ENCODE measurements around the gene ASPSCR1.

ASPSCR1 gene

DNA sequence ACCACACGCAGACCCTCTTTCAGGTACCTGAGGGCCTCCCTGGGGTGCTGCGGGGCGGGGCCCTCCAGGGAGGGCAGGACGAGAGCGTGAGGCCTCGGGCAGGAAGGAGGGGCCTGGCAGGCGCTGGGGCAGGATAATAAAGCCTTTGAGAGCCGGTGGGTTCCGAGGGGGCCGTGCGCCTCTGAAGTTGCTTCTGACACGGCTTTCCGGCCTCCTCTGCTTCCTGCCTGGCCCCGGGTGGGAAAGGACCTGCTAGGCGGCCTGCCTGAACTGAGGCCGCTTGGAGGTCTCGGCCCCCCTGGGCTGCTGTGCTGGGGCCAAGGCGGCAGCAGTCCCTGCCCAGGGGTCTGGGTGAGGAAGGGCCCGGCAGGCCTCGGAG lies 34.8 kb downstream of the ASPSCR1 start:
- DNase-seq: no peak

DNA sequence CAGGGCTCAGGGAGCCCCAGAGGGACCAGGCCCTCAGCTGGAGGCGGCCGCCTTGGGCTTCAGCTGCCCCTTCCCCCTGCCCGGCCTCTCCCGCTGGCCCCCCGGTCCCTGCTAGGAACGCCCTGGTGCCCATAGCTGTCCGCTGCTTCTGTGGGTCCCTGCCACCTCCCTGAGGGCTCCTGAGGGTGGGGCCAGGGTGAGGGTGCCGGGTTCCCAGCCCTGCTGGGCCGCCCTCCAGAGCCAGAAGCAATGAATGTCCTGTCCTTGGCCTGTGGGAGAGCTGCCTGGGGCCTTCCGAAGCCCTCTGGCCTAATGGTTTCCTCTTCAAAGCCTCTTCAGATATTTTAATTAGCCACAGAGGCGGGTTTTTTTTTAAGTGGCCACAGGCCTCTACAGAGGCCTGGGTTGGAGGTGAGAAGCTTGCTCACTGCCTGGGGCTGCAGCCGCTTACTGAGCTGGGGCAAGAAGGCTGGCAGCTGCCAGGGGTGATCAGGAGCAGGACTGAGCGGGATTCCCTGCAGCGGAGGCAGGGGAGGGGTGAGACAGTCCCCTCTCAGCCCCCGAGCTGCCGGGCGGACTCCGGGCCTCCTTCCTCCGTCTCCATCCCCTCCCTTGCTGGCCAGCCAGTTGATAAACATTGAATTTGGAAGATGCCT lies 35.3 kb downstream of the ASPSCR1 start:
- DNase-seq: no peak

DNA sequence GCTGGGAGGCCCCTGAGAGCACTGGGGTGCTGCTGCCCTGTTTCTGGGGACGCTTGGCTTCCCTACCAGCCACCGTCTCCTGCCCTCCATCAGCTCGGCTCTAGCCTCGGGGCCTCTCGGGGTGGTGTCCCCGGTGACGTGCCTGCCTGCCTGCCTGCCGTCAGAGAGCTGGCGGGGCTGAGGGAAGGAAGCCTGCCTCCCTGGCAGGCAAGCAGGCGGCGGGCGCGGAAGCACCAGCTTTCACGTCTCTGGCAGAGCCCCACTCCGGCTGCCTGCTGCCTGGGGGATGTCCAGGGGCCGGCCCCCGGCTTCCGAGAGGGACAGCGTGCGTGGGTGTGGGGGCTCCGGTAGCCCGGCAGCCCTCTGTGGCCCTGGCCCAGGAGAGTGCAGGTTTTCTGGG lies 35.9 kb downstream of the ASPSCR1 start:
- DNase-seq: no peak

DNA sequence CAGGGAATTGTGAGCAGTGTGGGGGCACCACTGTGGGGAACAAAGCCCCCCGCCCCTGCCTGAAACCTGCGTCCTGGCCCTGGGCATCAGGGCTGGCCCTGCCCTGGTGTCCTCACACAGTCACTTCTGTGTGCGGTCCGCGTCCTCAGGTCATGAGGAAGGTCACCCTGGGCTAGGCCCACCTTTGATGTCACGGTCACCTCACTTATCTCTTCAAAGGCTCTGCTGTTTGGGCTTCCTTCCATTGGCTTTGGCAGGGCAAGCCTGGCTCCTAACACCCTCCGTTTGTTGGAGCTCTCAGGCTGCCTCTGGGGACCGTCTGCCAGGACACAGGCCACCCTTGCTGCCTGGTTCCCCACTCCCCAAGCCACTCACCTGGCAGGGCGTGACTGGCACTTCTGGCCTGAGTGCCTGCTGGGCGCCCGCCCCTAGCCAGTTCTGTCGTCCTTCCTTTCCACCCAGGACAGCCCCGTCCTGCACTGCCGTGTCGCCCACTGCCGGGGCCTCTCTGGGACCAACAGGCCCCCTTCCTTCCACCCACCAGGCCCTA lies 36.4 kb downstream of the ASPSCR1 start:
- no peak for DNase-seq

DNA sequence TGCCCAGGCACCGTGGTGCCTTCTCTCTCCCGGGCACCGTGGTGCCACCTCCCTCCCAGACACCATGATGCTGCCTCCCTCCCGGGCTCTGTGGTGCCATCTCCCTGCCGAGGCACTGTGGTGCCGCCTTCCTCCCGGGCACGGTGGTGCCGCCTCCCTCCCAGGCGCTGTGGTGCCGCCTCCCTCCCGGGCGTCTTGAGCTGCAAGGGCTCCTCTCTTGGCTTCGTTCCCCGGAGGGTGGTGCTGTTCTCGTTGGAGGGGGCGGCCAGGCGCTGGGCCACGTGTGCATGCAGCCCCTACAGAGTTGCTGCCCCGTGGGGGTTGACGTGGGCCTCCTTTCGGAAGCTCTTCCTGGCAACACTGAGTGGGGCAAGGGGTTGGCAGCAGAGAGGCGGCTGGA lies 37.0 kb downstream of the ASPSCR1 start:
- no peak for DNase-seq

DNA sequence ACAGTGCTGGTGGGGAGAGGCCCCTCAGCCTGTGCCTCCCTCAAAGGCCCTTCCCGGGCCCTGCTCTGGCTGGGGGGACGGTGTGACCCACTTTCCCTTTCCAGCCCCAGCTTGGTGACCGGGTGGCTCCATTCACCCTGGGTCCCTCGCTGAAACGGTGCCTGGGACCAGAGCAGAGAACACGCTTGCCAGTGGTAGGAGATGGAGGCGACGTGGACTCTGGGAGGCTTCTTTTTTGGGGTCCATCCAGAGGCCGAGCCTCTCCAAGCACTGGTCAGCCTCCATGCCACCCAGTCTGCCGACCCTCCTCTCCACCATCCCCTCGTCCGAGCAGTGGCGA lies 37.5 kb downstream of the ASPSCR1 start:
- no peak for DNase-seq

DNA sequence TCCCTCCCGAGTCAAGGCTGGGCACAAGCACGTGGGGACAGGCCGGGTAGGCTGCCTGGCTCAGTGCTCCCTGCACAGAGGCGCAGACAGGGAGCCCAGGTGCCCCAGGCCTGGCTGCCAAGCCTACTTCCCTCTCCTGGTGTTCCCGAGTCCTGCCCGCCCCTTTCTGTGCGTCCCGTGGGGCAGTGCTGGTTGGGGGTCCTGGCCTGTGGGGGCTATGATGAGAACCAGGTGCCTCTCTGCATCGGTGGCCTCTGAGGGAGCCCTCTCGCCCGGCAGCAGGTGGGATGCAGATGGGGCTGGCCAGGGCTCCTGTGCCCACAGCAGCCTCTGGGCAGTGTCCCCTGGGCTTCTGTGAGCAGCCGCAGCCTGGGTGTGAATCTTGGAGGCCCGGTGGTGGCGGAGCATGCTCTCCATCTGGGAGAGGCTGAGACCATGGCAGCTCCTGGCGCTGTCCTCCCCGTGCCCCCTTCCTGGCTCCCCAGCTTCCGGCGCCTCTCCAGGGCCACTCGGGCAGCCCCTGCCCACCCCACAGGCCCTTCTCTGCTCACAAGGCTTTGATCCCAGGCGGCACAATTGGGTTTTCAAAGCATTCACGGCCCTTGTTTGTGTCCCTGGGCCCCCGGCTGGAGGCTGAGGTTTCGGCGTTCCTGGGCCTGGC lies 38.0 kb downstream of the ASPSCR1 start:
- DNase-seq: no peak

DNA sequence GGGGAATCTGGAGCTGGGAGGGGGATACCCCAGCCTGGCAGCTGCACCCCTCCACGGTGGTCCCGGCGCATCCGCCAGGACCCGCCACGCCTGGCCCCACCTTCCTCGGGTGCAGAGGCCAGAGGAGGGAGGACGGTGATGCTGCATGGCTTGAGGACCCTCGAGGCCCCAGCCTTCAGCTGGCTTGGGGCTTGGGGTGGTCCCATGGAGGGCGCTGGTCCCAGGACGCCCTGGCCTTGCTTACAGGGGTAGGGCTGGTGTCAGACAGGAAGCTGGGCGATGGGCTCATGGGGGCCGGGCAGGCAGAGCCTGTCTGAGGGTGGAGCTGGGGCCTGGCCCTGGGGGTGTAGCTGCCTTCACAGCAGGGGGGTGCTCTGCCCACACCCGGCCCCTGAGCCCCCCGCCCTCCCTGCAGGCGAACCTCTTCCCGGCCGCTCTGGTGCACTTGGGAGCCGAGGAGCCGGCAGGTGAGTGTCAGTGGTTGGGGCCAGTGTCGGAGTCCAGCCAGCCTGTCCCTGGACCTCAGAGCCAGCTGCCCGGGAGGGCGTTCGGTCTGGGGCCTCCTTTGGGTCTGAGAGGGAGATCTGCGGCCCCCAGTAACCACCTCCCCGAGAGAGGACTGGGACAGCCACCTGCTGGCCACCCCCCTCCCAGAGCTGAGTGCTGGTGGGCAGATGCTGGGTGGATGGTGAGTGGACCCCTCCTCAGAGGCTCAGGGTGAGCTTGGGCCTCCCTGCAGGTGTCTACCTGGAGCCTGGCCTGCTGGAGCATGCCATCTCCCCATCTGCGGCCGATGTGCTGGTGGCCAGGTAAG lies 38.8 kb downstream of the ASPSCR1 start:
- DNase-seq: no peak

DNA sequence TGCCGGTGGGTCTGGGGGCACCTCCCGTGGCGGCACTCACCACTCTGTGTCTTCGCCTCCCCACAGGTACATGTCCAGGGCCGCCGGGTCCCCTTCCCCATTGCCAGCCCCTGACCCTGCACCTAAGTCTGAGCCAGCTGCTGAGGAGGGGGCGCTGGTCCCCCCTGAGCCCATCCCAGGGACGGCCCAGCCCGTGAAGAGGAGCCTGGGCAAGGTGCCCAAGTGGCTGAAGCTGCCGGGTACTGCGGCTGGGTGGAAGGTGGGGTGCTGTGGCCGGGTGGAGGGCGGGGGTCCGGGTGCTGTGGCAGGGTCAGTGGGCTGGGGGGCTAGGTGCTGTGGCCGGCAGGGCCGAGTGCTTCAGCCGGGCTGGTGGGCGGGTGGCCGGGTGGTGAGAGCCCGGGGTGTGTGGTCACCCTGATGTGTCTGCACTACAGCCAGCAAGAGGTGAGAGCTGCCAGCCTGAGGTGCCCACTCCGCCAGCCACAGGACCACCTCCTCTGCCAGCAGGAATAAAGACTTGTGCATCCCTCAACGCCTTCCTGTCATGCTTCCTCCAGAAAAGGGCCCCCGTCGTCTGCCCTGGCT lies 39.5 kb downstream of the ASPSCR1 start:
- DNase-seq: no peak

DNA sequence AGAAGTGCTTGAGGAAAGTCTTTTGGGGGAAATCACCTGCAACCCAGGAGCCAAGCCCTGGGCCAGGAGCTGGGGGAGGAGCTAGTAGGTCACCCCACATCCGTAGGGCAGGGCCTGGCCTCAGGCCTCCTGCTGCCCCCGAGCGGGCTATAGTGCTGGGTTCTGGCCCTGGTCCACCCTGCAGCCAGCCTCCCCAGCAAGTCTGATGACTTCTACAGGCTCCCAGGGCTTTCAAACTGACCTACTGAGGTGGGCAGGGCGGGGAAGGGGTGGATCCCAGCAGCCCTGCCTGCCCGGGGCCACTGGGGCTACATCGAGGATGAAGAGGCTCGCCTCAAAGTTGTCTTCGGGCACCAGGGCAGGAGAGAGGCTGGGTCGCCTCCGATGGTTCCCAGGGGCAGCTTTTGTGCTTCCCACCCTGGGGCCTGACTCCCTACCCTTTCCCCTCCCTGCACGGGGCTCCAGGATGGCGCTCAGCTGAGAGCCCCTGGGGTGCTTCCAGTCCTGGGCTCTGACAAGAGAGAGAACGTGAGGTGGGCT lies 40.3 kb downstream of the ASPSCR1 start:
- peak; percentile 5 for DNase-seq

DNA sequence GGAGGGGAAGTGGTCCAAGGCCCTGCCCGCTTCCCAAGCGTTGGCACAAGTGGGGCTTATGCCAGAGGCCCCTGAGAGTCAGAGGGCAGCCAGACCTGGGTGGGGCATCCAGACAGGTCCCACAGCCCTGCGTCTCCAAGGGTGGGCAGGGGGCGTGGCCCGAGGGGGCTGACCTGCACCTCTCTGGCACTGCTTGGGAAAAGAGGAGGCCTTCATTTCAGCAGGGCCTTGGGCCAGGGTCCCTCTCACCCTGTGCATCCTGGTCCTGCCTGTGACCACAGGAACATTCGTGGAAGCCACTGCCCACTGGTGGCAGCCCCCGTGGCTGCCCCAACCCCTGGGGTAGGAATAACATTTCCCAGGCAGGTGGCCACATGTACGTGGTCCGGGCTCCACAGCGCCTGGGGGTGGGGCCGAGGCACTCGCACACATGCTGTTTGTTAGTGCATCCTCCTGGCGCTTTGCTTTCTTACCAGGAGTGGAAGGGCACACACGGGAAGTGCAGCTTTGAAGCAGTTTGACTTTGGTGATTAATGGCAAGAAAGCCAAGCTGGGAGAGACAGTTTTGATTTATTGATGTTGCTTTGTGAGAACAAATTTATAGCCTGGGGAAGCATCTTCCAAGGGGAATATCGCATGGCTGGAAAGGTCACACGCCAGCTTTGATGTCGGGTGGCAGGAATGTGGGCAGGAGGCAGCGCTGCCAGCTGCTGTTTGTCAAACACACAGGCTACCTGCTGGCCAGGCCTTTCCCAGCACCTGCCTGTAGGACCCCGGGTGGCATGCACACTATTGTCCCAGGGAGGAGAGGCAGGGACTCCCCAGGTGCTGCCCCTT lies 40.9 kb downstream of the ASPSCR1 start:
- DNase-seq: peak; percentile 60

DNA sequence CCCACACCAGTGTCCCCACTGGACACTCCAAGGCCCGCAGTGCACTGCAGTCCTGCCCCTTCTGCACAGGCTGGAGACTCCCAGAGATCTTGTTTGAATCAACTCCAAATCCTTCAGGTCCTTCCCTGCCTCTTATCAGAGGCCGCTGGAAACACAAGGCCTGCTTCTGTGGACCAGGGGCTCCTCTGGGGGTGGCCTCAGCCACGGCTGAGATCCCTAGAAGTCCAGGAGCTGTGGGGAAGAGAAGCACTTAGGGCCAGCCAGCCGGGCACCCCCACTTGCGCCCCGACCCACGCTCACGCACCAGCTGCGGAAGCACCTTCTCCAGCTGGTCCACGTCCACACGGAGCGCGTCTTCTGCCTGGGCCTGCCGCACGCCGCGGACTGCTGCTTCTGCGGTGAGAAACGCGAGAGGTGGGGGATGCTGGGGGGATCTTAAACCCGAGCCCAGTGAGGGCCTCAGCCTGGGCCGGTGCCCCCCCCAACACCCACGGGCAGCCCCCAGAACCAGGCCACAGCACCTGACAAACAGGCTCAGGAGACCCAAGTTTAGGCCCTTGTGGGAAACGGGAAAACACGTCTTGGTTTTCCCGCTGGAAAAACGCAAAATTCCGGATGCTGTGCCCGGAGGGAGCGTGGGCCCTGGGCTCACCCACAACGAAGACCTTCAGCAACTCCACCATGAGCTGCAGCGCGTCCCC lies 41.7 kb downstream of the ASPSCR1 start:
- no peak for DNase-seq

DNA sequence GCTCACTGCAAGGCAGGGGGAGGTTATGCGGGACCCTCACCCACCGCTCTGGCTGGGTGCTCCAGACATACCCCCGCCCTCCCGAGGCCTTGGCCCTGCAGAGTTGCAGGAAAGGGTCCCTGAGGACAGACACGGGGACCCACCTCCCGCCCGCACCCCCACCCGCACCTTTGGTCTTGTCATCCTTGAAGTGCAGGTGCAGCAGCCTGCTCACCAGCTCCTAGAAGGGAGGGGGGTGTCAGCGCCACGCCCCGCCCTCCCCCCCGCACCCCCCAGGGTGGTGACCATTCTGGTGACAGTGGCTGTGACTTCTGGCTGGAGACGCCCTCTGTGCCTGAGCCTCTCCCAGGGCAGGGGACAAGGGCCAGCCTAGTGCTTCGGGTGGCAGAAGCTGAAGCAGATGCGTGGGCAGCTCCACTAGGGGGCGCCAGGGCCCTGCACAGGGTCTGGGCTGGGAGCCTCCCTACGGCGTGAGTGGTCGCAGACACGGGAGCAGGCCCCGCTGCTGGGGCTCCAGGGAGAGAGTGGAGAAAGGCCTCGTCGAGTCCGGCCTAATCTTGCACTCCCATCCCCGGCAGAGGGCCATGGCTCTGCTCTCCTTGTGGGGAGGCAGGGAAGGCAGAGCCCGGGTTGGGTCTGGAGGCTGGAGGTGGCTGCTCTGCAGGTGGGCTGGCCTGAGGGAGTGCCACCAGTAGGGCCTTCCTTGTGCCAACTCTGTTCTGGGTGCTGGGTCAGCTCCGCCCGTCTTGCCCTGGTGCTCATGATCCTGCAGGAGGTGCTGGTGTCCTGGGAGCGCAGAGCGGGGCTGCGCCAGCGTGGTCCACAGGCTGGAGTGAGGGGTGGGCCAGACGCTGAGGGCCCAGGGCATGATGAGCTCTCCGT lies 42.5 kb downstream of the ASPSCR1 start:
- DNase-seq: no peak

DNA sequence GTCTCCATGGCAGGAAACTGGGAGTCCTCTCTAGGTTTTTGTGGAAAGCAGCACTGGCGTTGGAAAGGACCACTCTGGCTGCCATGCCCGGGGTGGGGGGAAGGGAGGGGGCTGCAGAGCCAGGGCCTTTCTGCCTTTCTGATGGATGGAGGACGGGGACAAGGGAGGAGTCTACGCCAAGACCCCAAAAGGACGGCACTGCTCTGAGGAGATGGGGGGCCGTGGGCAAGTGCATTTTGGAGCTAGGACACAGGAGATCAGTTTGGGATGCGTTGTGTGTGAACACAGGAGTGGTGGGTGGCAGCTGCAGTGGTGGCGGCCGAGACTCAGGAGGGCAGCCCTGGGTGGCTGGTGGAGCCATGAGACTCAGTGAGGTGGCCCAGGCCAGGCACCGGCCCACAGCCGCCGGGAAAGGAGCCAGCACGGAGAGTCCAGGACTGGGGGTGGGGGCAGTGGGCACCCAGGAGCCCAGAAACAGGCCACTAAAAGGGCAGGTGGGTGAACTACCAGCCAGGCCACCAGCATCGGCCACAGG lies 43.2 kb downstream of the ASPSCR1 start:
- DNase-seq: no peak

DNA sequence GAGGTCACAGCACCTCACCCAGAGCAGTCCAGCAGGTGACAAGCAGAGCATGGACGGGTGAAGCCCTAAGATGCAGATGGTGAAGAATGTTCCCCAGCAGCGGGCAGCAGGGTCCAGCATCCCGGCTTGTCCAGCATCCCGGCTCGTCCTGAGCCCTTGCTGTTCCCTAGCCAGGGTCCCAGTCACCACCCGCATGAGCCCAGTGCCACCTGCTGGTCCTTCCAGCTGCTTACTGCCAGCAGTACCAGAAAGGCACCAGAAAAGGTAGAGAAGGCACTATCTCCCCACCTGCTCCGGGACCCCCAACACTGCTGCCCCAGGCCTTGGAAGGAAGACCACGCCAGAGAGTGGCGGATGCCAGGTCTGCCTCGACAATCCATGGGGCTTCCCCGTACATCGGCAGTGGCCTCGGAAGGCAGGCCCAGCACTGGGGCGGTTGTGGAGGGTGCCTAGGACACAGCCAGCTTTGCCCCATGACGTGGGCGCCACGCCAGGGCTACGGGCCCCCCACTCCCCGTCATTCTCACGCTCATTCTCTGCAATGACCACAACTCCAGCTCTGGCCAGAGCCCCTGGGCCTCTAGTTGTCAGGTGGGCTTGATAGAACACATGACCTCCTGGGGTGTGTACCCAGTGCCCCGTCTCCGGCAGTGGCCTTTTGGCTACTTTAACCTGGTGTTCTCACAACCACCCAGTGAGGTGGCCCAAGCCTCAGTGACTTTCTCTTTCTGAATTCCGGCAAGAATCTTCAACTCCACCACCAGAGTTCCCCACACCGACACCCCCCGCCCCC lies 43.9 kb downstream of the ASPSCR1 start:
- peak; percentile 65 for DNase-seq

DNA sequence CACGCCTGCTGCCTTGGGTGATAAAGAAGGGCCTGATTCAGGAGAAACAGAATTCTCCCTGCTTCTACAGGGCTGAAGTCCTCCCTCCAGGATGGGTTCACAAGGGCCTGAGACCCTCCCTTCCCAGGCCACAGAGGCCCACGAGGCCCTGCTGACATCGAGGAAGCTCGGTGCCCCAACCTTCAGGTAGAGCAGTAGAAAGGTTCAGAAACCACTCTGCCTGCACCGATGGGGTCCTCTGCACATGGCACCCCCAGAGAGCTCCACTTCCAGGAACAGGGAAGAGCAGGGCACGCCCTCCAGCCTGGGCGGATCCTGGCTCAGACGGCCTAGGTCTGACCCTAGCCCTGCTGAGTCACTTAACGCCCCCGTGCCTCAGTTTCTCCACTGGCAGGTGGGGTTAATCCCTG lies 44.5 kb downstream of the ASPSCR1 start:
- DNase-seq: no peak

DNA sequence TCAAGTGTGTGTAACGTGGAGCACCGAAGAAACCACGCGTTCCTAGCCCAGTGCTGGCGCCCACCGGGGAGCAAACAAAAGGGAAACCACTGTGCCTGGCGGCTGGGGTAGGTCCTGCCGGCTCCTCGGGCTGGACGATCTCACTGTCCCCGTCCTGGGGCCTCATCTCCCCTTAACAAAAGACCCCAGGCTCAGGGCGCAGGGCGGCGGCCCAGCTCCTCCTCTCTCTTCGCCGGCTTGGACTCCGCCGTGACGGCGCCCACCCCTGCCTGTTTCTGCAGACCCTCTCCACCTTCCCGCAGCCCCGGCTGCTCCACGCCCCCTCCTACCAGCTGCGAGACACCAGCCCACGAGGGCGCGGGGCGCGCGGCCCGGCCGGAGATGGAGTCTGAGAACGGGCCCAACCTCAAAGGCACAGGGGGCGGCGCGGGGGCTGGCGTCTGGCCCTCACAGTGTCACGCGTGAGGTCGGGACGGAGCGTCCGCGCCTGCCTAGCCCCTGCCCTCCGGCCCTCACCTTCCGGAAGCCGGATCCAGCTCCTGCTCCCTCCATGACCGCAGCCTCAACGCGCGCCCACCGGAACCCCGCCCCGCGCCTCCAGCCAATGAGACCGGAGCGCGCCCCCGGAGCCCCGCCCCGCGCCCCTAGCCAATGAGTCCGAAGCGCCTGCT lies 45.0 kb downstream of the ASPSCR1 start, which contains the start of gene CENPX:
CENPX (minus strand) TSS at position 569 of the 671 bp plus-strand sequence; CDS start at position 552, 17 bp downstream.
- DNase-seq: peak; percentile 84

DNA sequence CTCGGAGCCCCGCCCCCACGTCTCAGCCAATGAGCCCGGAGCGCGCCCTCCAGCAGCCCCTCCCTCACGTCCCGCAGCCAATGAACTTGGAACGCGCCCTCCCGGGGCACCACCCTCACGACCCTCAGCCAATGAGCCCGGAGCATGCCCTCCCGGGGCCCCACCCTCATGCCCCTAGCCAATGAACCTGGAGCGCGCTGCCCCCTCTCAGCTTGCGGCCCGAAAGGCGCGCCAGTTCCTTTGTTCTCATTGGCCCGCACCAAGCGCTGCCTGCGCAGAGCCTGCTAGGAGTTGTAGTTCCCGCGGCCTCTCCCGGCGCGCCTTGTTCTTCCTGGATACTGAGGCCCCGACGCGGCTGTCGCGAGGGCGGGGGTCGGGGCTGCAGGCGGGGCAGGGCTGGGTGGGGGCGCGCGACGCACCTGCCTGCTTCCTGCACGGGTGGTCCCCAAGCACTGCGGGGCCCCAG lies 45.6 kb downstream of the ASPSCR1 start, which contains the start of gene LRRC45:
LRRC45 (plus strand) TSS at position 325 of the 466 bp plus-strand sequence. CDS start 339 bp downstream, outside the sequence.
- DNase-seq: peak; percentile 82
